Loucy (cell line): ENCODE data around the gene DCLK2.

Experiments used
- CTCF ChIP-seq: fragments of 200-600 bp; sonication (generic); conservative IDR thresholded peaks from 2 replicates; pipeline ENCODE4 v1.5.1; 2014; ENCODE audit warnings: mild to moderate bottlenecking, antibody characterized with exemption, low read length
- EZH2phosphoT487 ChIP-seq: fragments of 200-600 bp; IDR thresholded peaks from 2 replicates; pipeline ENCODE4 v1.6.1; 2018; ENCODE audit warnings: antibody characterized with exemption, mild to moderate bottlenecking, moderate library complexity, borderline replicate concordance

DNA sequence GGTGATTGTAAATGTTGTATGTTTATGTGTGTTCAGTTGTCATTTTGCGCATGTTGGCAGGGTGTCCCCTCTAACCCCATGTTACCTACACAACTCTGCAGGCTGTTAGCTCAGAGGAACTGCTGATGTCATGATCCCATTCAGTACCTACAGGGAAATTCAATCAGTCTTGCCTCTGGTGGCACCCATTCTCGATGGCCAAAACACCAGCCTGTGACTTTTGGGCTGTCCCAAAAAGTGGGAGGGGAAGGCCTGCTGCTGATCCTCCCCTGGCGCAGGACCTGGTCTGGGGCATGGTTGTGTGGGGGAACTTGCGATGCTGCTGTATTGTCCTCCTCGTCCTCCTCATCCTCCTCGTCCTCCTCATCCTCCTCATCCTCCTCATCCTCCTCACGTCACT lies 174.5 kb downstream of the DCLK2 start:
- TF ChIP-seq CTCF (no peak), EZH2phosphoT487 (no peak)
